ENCODE measurements around the gene GBX2.
"Not testable (repeated sequence)": the region's sequence is repeated elsewhere in the genome, so short reads cannot be mapped to it uniquely, and the experiment has no call there.

GBX2 gene

GRCh38 chr2:236155406-236155805 is 12.8 kb downstream of the GBX2 start:
- DNase-seq: no peak

GRCh38 chr2:236146436-236146835 is 21.8 kb downstream of the GBX2 start:
- no peak for DNase-seq

GRCh38 chr2:236143811-236144210 is 24.4 kb downstream of the GBX2 start:
- DNase-seq: no peak

GRCh38 chr2:236141616-236142015 is 26.6 kb downstream of the GBX2 start:
- not testable (repeated sequence) for DNase-seq

GRCh38 chr2:236137066-236137465 is 31.1 kb downstream of the GBX2 start:
- no peak for DNase-seq

GRCh38 chr2:236136538-236136937 is 31.6 kb downstream of the GBX2 start:
- no peak for DNase-seq

GRCh38 chr2:236133410-236134012 is 34.7 kb downstream of the GBX2 start:
- no peak for DNase-seq

GRCh38 chr2:236131073-236131692 is 37.0 kb downstream of the GBX2 start:
- no peak for DNase-seq

GRCh38 chr2:236130349-236130998 is 37.7 kb downstream of the GBX2 start:
- no peak for DNase-seq

GRCh38 chr2:236129935-236130334 is 38.3 kb downstream of the GBX2 start:
- DNase-seq: no peak

GRCh38 chr2:236128321-236128720 is 39.9 kb downstream of the GBX2 start:
- no peak for DNase-seq

GRCh38 chr2:236127010-236127409 is 41.2 kb downstream of the GBX2 start:
- DNase-seq: no peak

- DNase-seq: no peak
Measured at GRCh38 chr2:236125541-236125940, 42.6 kb downstream of the GBX2 start.

GRCh38 chr2:236124182-236124893 is 43.8 kb downstream of the GBX2 start:
- no peak for DNase-seq

GRCh38 chr2:236123716-236124115 is 44.5 kb downstream of the GBX2 start:
- no peak for DNase-seq

GRCh38 chr2:236122236-236122635 is 46.0 kb downstream of the GBX2 start:
- no peak for DNase-seq

GRCh38 chr2:236121546-236121945 is 46.6 kb downstream of the GBX2 start:
- no peak for DNase-seq

- no peak for DNase-seq
Measured at GRCh38 chr2:236120829-236121228, 47.4 kb downstream of the GBX2 start.

GRCh38 chr2:236120141-236120601 is 48.0 kb downstream of the GBX2 start:
- DNase-seq: no peak

GRCh38 chr2:236119476-236119875 is 48.7 kb downstream of the GBX2 start:
- no peak for DNase-seq

- DNase-seq: no peak
Measured at GRCh38 chr2:236119003-236119402, 49.2 kb downstream of the GBX2 start.

- no peak for DNase-seq
Measured at GRCh38 chr2:236117861-236118269, 50.3 kb downstream of the GBX2 start.

- DNase-seq: no peak
Measured at GRCh38 chr2:236117401-236117800, 50.8 kb downstream of the GBX2 start.

Data from CD4-positive, alpha-beta T cell treated with Interleukin-15 for 1 hour (primary cell).